Right lobe of liver (tissue), 4 donors: ENCODE data around the gene MTM1.

Experiments
- POLR2A ChIP-seq: fragments of 450-650 bp; IDR thresholded peaks from one replicate; pipeline ENCODE4 v1.6.1; 2017; ENCODE audit warnings: antibody characterized with exemption, mild to moderate bottlenecking
- TF ChIP-seq, protein P1 (sequence below), 4 donors: fragments of 200-600 bp in 3 of 4; fragments of 450-650 bp in 1 of 4; IDR thresholded peaks; one replicate each; pipeline versions ENCODE4 v1.5.1 to v1.8.0; 2016 to 2022; ENCODE audit warnings: antibody characterized with exemption in 4 of 4, mild to moderate bottlenecking in 2 of 4
- donor health status: DM: no; HTN: no; CAD: no.
- donor health status: DM: no; HTN: no; CAD: no.
- donor health status: DM: no; HTN: yes; CAD: no.

DNA sequence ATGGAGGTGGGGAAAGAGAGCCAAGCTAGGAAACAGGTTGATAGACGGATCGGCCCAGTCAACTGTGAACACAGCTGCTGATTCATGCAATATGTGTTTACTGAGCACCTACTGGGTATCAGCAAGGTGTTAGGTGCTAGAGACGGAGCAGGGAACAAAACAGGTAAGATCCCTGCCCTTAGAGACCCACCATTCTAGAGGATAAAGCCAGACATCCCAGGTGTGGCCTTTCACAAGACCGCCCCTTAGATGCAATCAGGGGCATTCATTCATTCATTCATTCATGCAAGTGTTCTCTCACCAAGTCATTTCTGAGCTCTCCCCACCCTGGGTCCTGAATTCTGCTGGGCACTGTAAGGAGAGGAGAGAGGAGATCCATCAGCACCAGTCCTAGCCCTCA lies 20.2 kb upstream of the MTM1 start:
- no peak for TF ChIP-seq POLR2A
- TF ChIP-seq, protein P1, sequence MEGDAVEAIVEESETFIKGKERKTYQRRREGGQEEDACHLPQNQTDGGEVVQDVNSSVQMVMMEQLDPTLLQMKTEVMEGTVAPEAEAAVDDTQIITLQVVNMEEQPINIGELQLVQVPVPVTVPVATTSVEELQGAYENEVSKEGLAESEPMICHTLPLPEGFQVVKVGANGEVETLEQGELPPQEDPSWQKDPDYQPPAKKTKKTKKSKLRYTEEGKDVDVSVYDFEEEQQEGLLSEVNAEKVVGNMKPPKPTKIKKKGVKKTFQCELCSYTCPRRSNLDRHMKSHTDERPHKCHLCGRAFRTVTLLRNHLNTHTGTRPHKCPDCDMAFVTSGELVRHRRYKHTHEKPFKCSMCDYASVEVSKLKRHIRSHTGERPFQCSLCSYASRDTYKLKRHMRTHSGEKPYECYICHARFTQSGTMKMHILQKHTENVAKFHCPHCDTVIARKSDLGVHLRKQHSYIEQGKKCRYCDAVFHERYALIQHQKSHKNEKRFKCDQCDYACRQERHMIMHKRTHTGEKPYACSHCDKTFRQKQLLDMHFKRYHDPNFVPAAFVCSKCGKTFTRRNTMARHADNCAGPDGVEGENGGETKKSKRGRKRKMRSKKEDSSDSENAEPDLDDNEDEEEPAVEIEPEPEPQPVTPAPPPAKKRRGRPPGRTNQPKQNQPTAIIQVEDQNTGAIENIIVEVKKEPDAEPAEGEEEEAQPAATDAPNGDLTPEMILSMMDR (IDR thresholded peaks at IDR 0.05) = no peak
